ENCODE measurements around the gene TLR10.

DNA sequence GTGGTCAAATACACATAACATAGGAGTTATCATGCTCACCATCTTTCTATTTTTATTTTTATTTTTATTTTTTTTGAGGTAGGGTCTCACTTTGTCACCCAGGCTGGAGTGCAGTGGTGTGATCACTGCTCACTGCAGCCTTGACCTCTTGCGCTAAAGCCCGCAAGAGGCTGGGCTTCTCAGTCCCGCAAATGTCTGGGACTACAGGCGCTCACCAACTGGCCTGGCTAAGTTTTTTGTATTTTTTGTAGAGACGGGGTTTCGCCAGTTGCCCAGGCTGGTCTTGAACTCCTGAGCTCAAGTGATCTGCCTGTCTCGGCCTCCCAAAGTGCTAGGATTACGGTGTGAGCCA lies 295 bp upstream of the TLR10 start:
- TF ChIP-seq, protein P1, sequence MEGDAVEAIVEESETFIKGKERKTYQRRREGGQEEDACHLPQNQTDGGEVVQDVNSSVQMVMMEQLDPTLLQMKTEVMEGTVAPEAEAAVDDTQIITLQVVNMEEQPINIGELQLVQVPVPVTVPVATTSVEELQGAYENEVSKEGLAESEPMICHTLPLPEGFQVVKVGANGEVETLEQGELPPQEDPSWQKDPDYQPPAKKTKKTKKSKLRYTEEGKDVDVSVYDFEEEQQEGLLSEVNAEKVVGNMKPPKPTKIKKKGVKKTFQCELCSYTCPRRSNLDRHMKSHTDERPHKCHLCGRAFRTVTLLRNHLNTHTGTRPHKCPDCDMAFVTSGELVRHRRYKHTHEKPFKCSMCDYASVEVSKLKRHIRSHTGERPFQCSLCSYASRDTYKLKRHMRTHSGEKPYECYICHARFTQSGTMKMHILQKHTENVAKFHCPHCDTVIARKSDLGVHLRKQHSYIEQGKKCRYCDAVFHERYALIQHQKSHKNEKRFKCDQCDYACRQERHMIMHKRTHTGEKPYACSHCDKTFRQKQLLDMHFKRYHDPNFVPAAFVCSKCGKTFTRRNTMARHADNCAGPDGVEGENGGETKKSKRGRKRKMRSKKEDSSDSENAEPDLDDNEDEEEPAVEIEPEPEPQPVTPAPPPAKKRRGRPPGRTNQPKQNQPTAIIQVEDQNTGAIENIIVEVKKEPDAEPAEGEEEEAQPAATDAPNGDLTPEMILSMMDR (IDR thresholded peaks at IDR 0.05; ENCODE audit: borderline replicate concordance, extremely low read depth, low read length, poor library complexity, severe bottlenecking), result no peak
- no peak for TF ChIP-seq EZH2 (IDR thresholded peaks at IDR 0.05; ENCODE audit: borderline replicate concordance, low read depth, low read length, severe bottlenecking)
